Muscle layer of duodenum (tissue), 2 donors: Measurements from ENCODE around the gene REEP6.
"Not testable (repeated sequence)": the region's sequence is repeated elsewhere in the genome, so short reads cannot be mapped to it uniquely, and the experiment has no call there.

Source experiments
- H3K27ac ChIP-seq: one replicate; pipeline ENCODE4 v1.7.0; 2013; ENCODE audit warnings: mild to moderate bottlenecking, low read length
- H3K27me3 ChIP-seq: one replicate; pipeline ENCODE4 v1.7.0; 2013; ENCODE audit warnings: low read depth, mild to moderate bottlenecking, control low read depth, low read length
- H3K36me3 ChIP-seq, 2 donors: one replicate each; pipeline ENCODE4 v1.7.0; 2013; ENCODE audit warnings: low read length in 2 of 2, control low read depth in 1 of 2, mild to moderate bottlenecking in 1 of 2; ENCODE audit not compliant: insufficient read depth in 2 of 2, control insufficient read depth in 1 of 2
- H3K4me1 ChIP-seq, 2 donors: one replicate each; pipeline ENCODE4 v1.7.0; 2013; ENCODE audit warnings: low read length in 2 of 2, mild to moderate bottlenecking in 2 of 2, control low read depth in 1 of 2, moderate library complexity in 1 of 2; ENCODE audit not compliant: insufficient read depth in 2 of 2, control insufficient read depth in 1 of 2
- H3K4me3 ChIP-seq, 2 donors: one replicate each; pipeline ENCODE4 v1.7.0; 2013; ENCODE audit warnings: low read length in 2 of 2, low read depth in 1 of 2, mild to moderate bottlenecking in 1 of 2
- H3K9me3 ChIP-seq, 2 donors: one replicate each; pipeline ENCODE4 v1.7.0; 2013; ENCODE audit warnings: low read length in 2 of 2, control low read depth in 1 of 2, mild to moderate bottlenecking in 1 of 2; ENCODE audit not compliant: control insufficient read depth in 1 of 2
- donor health status: healthy.

REEP6 gene

DNA sequence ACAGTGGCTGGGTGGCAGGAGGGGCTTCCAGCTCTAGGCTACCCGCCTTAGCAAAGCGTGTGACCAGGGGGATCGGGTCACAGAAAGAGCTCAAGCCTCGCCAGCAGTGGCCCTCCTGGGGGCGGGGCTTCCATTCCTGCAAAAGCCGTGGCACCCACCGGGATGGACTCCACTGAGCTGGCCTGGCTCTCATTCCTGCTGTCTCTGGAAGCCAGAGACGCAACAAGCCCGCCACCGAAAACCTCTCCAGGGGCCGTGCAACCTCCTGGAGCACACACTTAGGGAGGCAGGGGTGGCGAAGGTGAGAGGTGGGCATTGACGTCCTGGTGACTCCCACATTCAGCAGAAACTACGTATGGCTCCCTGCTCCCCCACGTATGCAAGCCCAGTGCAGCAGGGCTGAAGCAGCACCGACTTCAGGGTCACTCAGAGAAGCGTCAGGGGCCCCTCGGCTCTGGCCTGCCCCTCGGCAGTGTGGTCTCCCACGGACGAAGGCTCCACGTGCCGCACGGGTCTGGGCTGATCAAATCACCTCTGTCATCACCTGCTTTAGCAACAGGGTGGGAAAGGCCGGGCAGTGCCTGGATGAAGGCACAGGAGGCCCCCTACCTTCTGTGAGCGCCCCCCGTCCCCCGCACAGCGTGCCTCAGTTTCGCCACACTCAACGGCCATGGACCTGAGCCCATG is 15.1 kb upstream of the REEP6 start:
- Histone ChIP-seq H3K36me3 (peaks cover 0 to 24% of the 10 kb centered on the region in 2 donors), H3K4me3 (no peak overlapping the region), H3K27ac (no peak overlapping the region), H3K4me1 (peaks cover 0 to 39% of the 10 kb centered on the region in 2 donors), H3K27me3 (peaks cover 18% of the 10 kb centered on the region), H3K9me3 (no peaks in the 10 kb centered on the region)

DNA sequence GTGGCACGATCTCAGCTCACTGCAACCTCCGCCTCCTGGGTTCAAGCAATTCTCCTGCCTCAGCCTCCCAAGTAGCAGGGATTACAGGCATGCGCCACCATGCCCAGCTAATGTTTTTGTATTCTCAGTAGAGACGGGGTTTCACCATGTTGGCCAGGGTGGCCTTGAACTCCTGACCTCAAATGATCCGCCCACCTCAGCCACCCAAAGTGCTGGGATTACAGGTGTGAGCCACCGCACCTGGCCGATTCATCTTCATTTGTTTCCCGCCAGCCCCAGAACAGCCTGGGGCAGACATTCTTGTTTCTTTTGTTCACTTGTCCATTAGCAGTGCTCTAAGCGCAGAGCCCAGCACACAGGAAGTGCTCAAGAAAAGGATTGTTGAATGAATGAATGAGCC is 13.9 kb upstream of the REEP6 start:
- H3K36me3 ChIP-seq = peaks cover 0 to 24% of the 10 kb centered on the region in 2 donors
- H3K27ac ChIP-seq, H3K4me3 ChIP-seq, H3K9me3 ChIP-seq, H3K27me3 ChIP-seq: not testable (repeated sequence)
- peaks cover 0 to 28% of the 10 kb centered on the region in 2 donors for H3K4me1 ChIP-seq

DNA sequence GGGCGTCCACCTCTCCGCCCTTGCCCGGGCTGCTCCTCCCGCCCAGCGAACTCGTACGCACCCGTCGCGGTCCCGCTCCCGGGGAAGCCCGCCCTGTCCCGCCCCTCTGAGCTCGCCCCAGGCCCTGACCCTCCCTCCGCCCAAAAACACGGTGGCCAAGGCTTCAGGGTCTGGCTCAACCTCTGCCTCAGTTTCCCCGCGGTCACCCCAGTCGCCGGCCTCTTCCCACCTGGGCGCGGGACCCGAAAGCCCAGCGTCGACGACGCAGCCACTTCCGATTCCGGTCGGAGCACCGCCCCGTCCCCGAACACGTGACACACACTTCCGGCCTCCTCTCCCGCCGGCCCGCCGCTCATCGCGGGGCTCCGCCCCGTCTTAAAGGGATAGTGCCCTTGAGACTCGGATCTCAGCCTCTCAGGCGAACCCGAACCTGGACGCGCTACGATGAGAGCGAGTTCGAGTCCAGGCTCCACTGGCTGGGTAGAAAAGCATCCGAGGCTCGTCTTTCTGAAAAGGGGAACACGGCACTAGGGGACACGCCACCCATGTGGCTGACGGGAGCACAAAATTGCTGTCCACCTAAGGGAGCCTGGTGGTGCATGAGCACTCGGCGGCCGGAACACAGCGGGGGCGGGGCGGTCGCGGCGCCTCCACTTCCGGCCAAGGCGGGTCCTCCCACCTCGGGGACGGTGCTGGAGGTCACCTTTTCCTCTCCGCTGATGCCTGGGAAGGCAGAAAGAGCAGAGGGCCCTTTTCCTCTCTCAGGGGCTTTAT is 11.9 kb upstream of the REEP6 start, which contains the start of gene C19orf25:
C19orf25 (minus strand) TSS at position 282 of the 774 bp plus-strand sequence. CDS start 312 bp downstream, outside the sequence.
- H3K36me3 ChIP-seq = peaks cover 0 to 24% of the 10 kb centered on the region in 2 donors
- no peaks in the 10 kb centered on the region for H3K9me3 ChIP-seq
- peak within 1 kb of the TSS; percentile 70 to 81 for H3K4me3 ChIP-seq
- H3K4me1 ChIP-seq = peaks cover 0 to 15% of the 10 kb centered on the region in 2 donors
- no peaks in the 10 kb centered on the region for H3K27me3 ChIP-seq
- H3K27ac ChIP-seq = peak within 1 kb of the TSS; percentile 51

DNA sequence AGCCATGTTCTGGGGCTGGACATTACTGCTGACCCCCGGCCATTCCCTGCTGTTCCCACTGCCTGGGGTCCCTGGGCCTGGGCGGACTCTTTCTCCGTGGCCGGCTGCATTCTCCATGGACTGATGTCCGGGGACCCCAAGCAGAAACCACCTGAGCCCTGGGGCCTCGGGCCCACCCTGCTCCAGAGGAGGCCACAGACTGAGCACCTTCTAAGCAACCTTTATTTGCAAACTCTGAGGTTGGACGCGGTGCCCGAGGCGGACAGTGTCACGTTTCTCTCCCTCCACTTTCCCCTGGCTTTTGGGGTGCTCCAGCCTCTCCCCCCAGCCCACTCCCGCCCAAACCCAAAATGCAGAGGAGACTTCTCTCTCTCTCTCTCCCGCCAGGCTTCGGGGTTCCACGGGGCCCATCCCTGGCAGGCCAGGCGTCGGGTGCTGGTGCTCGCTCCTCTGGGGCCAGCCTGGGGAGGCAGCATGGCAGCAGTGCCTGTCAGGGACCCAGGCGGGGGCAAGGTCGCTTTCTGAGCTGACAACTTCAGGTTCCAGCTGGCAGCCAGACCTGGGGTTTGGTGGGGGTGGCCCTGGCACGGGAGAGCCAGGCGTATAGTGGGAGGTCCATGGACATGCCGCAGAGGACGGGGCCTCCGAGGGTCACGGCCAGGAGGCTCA is 9.6 kb upstream of the REEP6 start:
- Histone ChIP-seq H3K9me3 (no peaks in the 10 kb centered on the region), H3K36me3 (peaks cover 0 to 3% of the 10 kb centered on the region in 2 donors), H3K27ac (no peak overlapping the region)

DNA sequence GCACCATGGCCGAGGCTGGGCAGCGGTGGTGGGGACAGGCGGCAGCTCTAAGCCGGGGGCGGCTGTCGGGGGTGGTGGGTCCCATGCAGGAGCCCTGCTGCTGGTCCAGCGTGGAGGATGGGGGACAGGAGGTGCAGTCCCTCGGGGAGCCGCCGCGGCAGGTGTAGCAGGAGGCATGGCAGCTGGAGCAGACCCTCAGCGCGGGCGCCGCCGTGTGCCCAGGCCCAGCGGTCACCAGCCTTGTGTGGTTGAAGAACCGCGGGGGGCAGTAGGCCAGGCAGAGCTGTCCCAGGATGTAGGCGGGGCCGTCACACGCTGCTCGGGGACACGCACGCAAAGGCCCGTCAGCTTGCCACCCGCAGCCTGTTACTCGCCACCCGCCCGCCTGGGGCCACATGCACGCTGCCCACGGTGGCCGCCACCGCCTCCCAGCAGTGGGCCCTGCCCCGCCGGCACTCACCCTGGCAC is 9.1 kb upstream of the REEP6 start:
- no peaks in the 10 kb centered on the region for H3K36me3 ChIP-seq
- no peak overlapping the region for H3K4me3 ChIP-seq
- peaks cover 0 to 10% of the 10 kb centered on the region in 2 donors for H3K4me1 ChIP-seq
- no peak overlapping the region for H3K27ac ChIP-seq
- H3K9me3 ChIP-seq = no peaks in the 10 kb centered on the region
- H3K27me3 ChIP-seq = no peaks in the 10 kb centered on the region

More for the DNA sequence above, 9.6 kb upstream of the REEP6 start:
- H3K27me3 ChIP-seq = no peaks in the 10 kb centered on the region
- no peak overlapping the region for H3K4me3 ChIP-seq
- peaks cover 0 to 10% of the 10 kb centered on the region in 2 donors for H3K4me1 ChIP-seq

DNA sequence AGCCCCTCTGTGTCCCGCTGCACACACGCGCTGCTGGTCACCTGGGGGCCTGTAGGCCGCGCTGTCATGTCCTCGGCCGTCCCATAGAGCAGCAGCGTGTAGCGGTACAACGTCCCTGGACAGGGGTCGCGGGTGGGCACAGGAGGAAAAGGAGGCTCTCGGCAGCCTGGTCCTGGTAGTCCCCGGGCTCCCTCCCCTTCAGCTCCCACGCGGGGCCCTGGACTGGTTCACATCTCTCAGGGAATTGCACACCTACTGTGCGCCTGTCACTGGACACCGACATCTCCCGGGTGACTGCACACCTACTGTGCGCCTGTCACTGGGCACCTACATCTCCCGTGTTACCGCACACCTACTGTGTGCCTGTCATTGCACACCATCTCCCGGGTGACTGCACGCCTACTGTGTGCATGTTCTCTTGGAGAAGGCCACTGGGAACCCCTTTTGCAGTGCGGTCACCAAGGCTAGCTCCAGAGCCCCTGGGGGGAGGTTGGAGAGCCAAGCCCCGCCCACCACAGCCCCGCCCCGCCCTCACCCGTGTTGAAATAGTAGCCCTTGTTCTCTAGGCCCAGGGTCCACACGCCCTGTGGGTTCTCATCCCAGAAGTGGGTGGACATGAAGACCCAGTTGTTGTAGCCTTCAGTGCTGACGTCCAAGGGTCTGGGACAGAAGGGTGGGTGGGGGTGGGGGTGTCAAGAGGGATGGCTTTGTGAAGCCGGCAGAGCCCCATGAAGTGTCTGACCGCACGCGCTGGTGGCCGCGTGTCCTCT is 8.4 kb upstream of the REEP6 start:
- Histone ChIP-seq H3K27me3 (no peaks in the 10 kb centered on the region), H3K4me3 (no peak overlapping the region), H3K9me3 (no peaks in the 10 kb centered on the region), H3K4me1 (peaks cover 0 to 10% of the 10 kb centered on the region in 2 donors), H3K27ac (no peak overlapping the region), H3K36me3 (no peaks in the 10 kb centered on the region)

DNA sequence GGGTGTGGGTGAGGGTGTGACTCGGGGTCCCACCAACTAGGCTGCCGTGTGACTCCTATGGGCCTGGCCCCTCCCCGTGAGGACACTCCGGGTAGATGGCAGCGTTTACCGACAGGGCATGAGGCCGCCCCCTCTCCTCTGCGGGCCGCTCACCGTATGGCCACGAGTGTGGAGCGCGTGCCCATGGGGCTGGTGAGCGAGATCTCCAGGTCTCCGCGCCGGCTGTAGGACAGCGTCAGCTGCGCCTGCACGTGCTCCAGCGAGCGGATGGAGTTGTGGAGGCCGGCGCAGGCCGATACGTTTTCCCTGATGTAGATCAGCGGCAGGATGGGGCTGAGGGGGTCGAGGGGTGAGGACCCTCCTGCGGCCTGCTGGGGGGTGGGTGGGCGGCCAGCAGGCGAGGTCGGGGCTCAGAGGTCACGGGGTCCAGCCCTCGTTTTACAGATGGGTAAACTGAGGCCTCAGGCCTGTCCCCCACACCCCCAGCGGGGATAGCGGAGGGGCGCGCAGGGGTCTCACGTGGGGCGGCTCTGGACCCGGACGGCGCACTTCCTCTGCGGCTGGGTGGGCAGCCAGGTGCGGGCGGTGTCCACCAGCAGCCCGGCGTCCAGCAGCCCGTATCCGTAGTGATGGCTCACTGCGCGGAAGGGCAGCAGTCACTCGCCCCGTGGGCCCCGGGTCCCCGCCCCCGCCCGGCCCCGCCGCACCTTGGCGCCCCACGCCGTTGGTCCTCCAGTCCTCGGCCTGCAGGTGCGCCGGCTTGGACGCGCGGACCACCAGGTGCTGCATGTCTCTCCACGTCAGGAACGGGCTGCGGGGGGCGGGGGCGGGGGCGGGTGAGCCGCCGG is 7.6 kb upstream of the REEP6 start:
- Histone ChIP-seq H3K4me1 (peaks cover 0 to 3% of the 10 kb centered on the region in 2 donors), H3K9me3 (no peaks in the 10 kb centered on the region), H3K27ac (no peak overlapping the region), H3K4me3 (no peak overlapping the region), H3K36me3 (no peaks in the 10 kb centered on the region), H3K27me3 (no peaks in the 10 kb centered on the region)

DNA sequence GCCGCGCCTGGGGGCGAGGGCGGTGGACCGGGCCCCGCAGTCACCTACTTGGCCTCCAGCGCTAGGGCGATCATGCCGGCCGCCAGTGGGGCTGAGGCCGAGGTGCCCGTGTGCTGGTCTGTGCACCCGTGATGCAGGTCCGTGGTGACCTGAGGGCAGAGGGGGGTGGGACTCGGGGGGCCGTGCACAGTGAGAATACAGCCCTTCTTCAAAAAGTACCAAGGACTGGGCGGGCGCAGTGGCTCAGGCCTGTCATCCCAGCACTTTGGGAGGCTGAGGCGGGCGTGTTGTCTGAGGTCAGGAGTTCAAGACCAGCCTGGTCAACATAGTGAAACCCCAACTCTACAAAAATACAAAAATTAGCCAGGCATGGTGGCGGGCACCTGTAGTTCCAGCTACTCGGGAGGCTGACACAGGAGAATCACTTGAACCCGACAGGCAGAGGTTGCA is 7.0 kb upstream of the REEP6 start:
- no peaks in the 10 kb centered on the region for H3K36me3 ChIP-seq
- no peak overlapping the region for H3K4me3 ChIP-seq
- H3K4me1 ChIP-seq = no peaks in the 10 kb centered on the region
- H3K27me3 ChIP-seq = no peaks in the 10 kb centered on the region
- no peaks in the 10 kb centered on the region for H3K9me3 ChIP-seq
- no peak overlapping the region for H3K27ac ChIP-seq

DNA sequence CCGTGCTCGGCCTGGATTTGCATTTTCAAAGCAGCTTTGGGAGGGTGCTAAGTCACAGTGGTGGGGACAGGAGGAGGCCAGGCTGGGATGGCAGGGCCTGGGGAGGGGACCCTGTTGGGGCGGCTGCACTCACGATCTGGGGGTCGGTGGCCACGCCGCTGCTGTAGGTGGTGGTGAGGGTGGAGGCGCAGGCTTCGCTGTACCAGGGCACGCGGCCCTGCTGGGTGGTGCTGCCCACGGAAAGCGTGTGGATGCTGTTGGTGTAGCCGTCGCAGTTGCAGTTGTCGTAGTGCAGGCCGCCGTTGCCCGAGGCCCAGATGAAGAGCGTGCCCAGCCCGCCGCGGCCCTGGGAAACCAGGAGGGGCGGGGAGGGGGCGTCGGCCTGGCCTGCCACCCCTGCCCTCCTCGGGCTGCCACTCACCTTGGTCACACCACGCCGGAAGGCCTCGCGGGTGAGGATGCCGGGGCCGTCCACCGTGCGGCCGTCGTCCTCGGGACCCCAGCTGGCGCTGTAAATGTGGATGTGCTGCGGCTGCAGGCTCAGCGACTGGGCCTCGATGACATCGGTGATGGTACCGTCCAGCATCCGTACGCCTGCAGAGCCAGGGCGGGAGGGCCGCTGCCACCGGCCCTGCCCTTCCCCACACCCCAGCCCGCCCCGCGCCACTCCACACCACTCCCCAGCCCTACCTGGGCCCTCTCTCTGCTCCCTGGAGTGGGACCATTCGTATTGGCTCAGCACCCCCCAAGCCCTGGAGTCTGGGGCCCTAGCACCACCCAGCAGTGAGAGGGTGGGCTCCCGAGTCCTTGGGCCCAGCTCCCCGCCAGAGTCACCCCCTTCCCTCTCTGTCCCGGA is 4.0 kb upstream of the REEP6 start:
- Histone ChIP-seq H3K27ac (no peak overlapping the region), H3K36me3 (no peaks in the 10 kb centered on the region)

More for the DNA sequence above, 4.0 kb upstream of the REEP6 start:
- H3K9me3 ChIP-seq = no peaks in the 10 kb centered on the region
- no peak overlapping the region for H3K4me3 ChIP-seq
- peaks cover 0 to 18% of the 10 kb centered on the region in 2 donors for H3K4me1 ChIP-seq
- H3K27me3 ChIP-seq = no peaks in the 10 kb centered on the region
